Astrocyte (in vitro differentiated cells and primary cell): ENCODE data around the gene PCDHA3. TPM values are rescaled to one million over a fixed set of nuclear protein-coding genes. Genes with fewer than 3 reads are reported as not detected.
A peak's percentile ranks its signal among the peaks of the same experiment; 100 is the strongest.
"Not testable (repeated sequence)": the region's sequence is repeated elsewhere in the genome, so short reads cannot be mapped to it uniquely, and the experiment has no call there.

Experiments
- DNase-seq: peaks from one replicate; pipeline ENCODE4 v3.0.0-alpha.2; 2010; ENCODE audit warnings: low read depth
- FAIRE-seq: peaks from 2 replicates; lab custom pipeline; 2011; peaks lifted over from hg19 to GRCh38; lab: Jason Lieb, UNC
- H2AFZ ChIP-seq: 2 replicates; pipeline ENCODE4 v1.6.0; 2012; ENCODE audit warnings: low read depth, low read length, inconsistent platforms
- H3K27ac ChIP-seq: 2 replicates; pipeline ENCODE4 v1.5.1; 2011; ENCODE audit warnings: low read depth, low read length, inconsistent platforms
- H3K27me3 ChIP-seq: 2 replicates; pipeline ENCODE4 v1.6.0; 2011; ENCODE audit warnings: low read length, inconsistent platforms; ENCODE audit not compliant: insufficient read depth
- H3K36me3 ChIP-seq: 2 replicates; pipeline ENCODE4 v1.5.1; 2011; ENCODE audit warnings: low read length, inconsistent platforms; ENCODE audit not compliant: insufficient read depth
- H3K4me1 ChIP-seq: 2 replicates; pipeline ENCODE4 v1.5.1; 2011; ENCODE audit warnings: low read length, inconsistent platforms; ENCODE audit not compliant: insufficient read depth
- H3K4me2 ChIP-seq: 2 replicates; pipeline ENCODE4 v1.6.0; 2012; ENCODE audit warnings: low read length, inconsistent platforms
- H3K4me3 ChIP-seq: 2 replicates; pipeline ENCODE4 v1.5.1; 2011; ENCODE audit warnings: low read depth, mild to moderate bottlenecking, low read length, inconsistent platforms; ENCODE audit not compliant: insufficient read depth
- H3K79me2 ChIP-seq: 2 replicates; pipeline ENCODE4 v1.6.0; 2012; ENCODE audit warnings: mild to moderate bottlenecking, low read length, inconsistent platforms; ENCODE audit not compliant: insufficient read depth
- H3K9ac ChIP-seq: 2 replicates; pipeline ENCODE4 v1.6.0; 2012; ENCODE audit warnings: mild to moderate bottlenecking, low read length, inconsistent platforms
- H3K9me3 ChIP-seq: 2 replicates; pipeline ENCODE4 v1.5.1; 2012; ENCODE audit warnings: low read depth, mild to moderate bottlenecking, low read length, inconsistent platforms; ENCODE audit not compliant: insufficient read depth
- H4K20me1 ChIP-seq: 2 replicates; pipeline ENCODE4 v1.6.0; 2012; ENCODE audit warnings: low read length, inconsistent platforms; ENCODE audit not compliant: insufficient read depth
- H3K27ac Mint-ChIP-seq: one replicate; pipeline ENCODE4 v1.8.0; 2021; ENCODE audit warnings: mild to moderate bottlenecking, mixed read lengths; ENCODE audit not compliant: unreplicated experiment
- H3K27me3 Mint-ChIP-seq: one replicate; pipeline ENCODE4 v1.8.0; 2021; ENCODE audit warnings: low read depth, mixed read lengths; ENCODE audit not compliant: unreplicated experiment
- H3K36me3 Mint-ChIP-seq: one replicate; pipeline ENCODE4 v1.8.0; 2021; ENCODE audit warnings: low read depth, mixed read lengths; ENCODE audit not compliant: unreplicated experiment
- H3K4me1 Mint-ChIP-seq: one replicate; pipeline ENCODE4 v1.8.0; 2021; ENCODE audit warnings: low read depth, mixed read lengths; ENCODE audit not compliant: unreplicated experiment
- H3K4me3 Mint-ChIP-seq: one replicate; pipeline ENCODE4 v1.8.0; 2021; ENCODE audit warnings: mild to moderate bottlenecking, moderate library complexity, mixed read lengths; ENCODE audit not compliant: unreplicated experiment
- H3K9me3 Mint-ChIP-seq: one replicate; pipeline ENCODE4 v1.8.0; 2021; ENCODE audit warnings: mild to moderate bottlenecking, mixed read lengths; ENCODE audit not compliant: unreplicated experiment
- EZH2 ChIP-seq: IDR thresholded peaks from 2 replicates; pipeline ENCODE4 v1.6.1; 2012; ENCODE audit warnings: mild to moderate bottlenecking, low read length, inconsistent platforms; ENCODE audit not compliant: insufficient read depth
- total RNA-seq: library from RNA; stranded (reverse); gene quantifications from 2 replicates; pipeline ENCODE4 v1.2.1, GENCODE V29; 2021
- TF ChIP-seq, protein P1 (sequence below): IDR thresholded peaks from 2 replicates; pipeline ENCODE4 v1.5.1; 2011; ENCODE audit warnings: low read depth, mild to moderate bottlenecking, inconsistent platforms, low read length, moderate library complexity; ENCODE audit not compliant: insufficient read depth

The PCDHA3 gene
- total RNA-seq, 1 donor from 2014 or later: 1.1 TPM

DNA sequence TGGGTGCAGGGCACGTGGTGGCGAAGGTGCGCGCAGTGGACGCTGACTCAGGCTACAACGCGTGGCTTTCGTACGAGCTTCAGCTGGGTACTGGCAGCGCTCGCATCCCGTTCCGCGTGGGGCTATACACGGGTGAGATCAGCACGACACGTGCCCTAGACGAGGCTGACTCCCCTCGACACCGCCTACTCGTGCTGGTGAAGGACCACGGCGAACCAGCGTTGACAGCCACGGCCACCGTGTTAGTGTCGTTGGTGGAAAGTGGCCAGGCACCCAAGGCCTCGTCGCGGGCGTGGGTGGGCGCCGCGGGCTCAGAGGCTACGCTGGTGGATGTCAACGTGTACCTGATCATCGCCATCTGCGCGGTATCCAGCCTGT is 4.2 kb upstream of the PCDHA3 start:
- H3K9me3 ChIP-seq: peaks cover 10% of the 10 kb centered on the region
- H3K9ac ChIP-seq: no peak overlapping the region
- no peak overlapping the region for H3K4me3 Mint-ChIP-seq
- no peaks in the 10 kb centered on the region for H3K27me3 ChIP-seq
- TF ChIP-seq, protein P1, sequence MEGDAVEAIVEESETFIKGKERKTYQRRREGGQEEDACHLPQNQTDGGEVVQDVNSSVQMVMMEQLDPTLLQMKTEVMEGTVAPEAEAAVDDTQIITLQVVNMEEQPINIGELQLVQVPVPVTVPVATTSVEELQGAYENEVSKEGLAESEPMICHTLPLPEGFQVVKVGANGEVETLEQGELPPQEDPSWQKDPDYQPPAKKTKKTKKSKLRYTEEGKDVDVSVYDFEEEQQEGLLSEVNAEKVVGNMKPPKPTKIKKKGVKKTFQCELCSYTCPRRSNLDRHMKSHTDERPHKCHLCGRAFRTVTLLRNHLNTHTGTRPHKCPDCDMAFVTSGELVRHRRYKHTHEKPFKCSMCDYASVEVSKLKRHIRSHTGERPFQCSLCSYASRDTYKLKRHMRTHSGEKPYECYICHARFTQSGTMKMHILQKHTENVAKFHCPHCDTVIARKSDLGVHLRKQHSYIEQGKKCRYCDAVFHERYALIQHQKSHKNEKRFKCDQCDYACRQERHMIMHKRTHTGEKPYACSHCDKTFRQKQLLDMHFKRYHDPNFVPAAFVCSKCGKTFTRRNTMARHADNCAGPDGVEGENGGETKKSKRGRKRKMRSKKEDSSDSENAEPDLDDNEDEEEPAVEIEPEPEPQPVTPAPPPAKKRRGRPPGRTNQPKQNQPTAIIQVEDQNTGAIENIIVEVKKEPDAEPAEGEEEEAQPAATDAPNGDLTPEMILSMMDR: no peak
- no peak for DNase-seq
- no peak overlapping the region for H2AFZ ChIP-seq
- no peaks in the 10 kb centered on the region for H3K79me2 ChIP-seq
- H3K4me3 ChIP-seq: no peak overlapping the region
- no peaks in the 10 kb centered on the region for H3K4me1 Mint-ChIP-seq
- peaks cover 18% of the 10 kb centered on the region for H3K36me3 Mint-ChIP-seq
- no peaks in the 10 kb centered on the region for H3K4me1 ChIP-seq
- peaks cover 18% of the 10 kb centered on the region for H3K9me3 Mint-ChIP-seq
- no peak overlapping the region for H3K4me2 ChIP-seq
- H3K27ac ChIP-seq: no peak overlapping the region
- no peak overlapping the region for H3K27ac Mint-ChIP-seq
- H3K27me3 Mint-ChIP-seq: no peaks in the 10 kb centered on the region
- no peaks in the 10 kb centered on the region for H4K20me1 ChIP-seq
- H3K36me3 ChIP-seq: no peaks in the 10 kb centered on the region
- FAIRE-seq: no peak

DNA sequence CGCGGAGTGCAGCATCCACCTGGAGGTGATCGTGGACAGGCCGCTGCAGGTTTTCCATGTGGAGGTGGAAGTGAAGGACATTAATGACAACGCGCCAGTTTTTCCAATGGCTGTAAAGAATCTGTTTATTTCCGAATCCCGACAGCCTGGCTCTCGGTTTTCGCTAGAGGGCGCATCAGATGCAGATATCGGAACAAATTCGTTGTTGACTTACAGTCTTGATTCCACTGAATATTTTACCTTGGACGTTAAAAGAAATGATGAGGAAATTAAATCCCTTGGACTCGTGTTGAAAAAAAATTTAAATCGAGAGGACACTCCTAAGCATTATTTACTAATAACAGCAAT is 611 bp downstream of the PCDHA3 start:
- no peak overlapping the region for H3K4me3 Mint-ChIP-seq
- FAIRE-seq: no peak

DNA sequence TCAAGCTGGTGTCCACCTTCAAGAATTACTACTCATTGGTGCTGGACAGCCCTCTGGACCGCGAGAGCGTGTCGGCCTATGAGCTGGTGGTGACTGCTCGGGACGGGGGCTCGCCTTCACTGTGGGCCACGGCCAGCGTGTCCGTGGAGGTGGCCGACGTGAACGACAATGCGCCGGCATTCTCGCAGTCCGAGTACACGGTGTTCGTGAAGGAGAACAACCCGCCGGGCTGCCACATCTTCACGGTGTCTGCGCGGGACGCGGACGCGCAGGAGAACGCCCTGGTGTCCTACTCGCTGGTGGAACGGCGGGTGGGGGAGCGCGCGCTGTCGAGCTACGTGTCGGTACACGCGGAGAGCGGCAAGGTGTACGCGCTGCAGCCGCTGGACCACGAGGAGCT is 1.5 kb downstream of the PCDHA3 start:
- H3K79me2 ChIP-seq, H3K4me1 ChIP-seq, H3K27ac ChIP-seq, H3K27ac Mint-ChIP-seq, H3K4me1 Mint-ChIP-seq, H2AFZ ChIP-seq, H3K4me3 ChIP-seq, H3K9ac ChIP-seq, H4K20me1 ChIP-seq, H3K4me2 ChIP-seq, H3K27me3 ChIP-seq, H3K36me3 ChIP-seq, H3K9me3 ChIP-seq, H3K27me3 Mint-ChIP-seq, DNase-seq, FAIRE-seq, H3K4me3 Mint-ChIP-seq: not testable (repeated sequence)
- Mint-ChIP-seq H3K9me3 (peaks cover 11% of the 10 kb centered on the region), H3K36me3 (peaks cover 23% of the 10 kb centered on the region)

More for the DNA sequence above, 611 bp downstream of the PCDHA3 start:
- DNase-seq: no peak
- Histone ChIP-seq H3K36me3 (no peaks in the 10 kb centered on the region), H4K20me1 (no peaks in the 10 kb centered on the region), H3K4me1 (no peaks in the 10 kb centered on the region), H3K27ac (no peak overlapping the region), H2AFZ (no peak overlapping the region), H3K27me3 (no peaks in the 10 kb centered on the region), H3K4me3 (no peak overlapping the region), H3K9ac (no peak overlapping the region), H3K4me2 (peak overlapping the region; percentile 25), H3K9me3 (peaks cover 15% of the 10 kb centered on the region), H3K79me2 (no peaks in the 10 kb centered on the region)
- Mint-ChIP-seq H3K27ac (no peak overlapping the region), H3K36me3 (peaks cover 24% of the 10 kb centered on the region), H3K27me3 (no peaks in the 10 kb centered on the region), H3K4me1 (no peaks in the 10 kb centered on the region), H3K9me3 (peaks cover 12% of the 10 kb centered on the region)
- TF ChIP-seq, protein P1: no peak
- no peak for TF ChIP-seq EZH2
